Mesodermal cell (in vitro differentiated cells): ENCODE results near the gene LINC01488.
A peak's percentile ranks its signal among the peaks of the same experiment; 100 is the strongest.

Experiments
- H3K27ac ChIP-seq: 2 replicates; pipeline ENCODE4 v1.7.0; 2013; ENCODE audit warnings: mild to moderate bottlenecking, low read depth, low read length, moderate library complexity; ENCODE audit not compliant: severe bottlenecking
- H3K36me3 ChIP-seq: 2 replicates; pipeline ENCODE4 v1.7.1; 2013; ENCODE audit warnings: mild to moderate bottlenecking, low read length, moderate library complexity; ENCODE audit not compliant: control insufficient read depth, insufficient read depth
- H3K4me1 ChIP-seq: one replicate; pipeline ENCODE4 v1.7.1; 2013; ENCODE audit warnings: mild to moderate bottlenecking, low read length; ENCODE audit not compliant: insufficient read depth, control insufficient read depth, poor library complexity, severe bottlenecking
- H3K4me3 ChIP-seq: 2 replicates; pipeline ENCODE4 v1.7.0; 2013; ENCODE audit warnings: low read length, control low read depth, mild to moderate bottlenecking; ENCODE audit not compliant: insufficient read depth, poor library complexity, severe bottlenecking; ENCODE audit errors: extremely low read depth
- H3K9me3 ChIP-seq: 2 replicates; pipeline ENCODE4 v1.7.1; 2013; ENCODE audit warnings: mild to moderate bottlenecking, low read length, moderate library complexity; ENCODE audit not compliant: control insufficient read depth
- WGBS, 2 experiments: methylation state at CpG; one replicate each; pipeline ENCODE4 v1.1.5; 2013; ENCODE audit warnings: missing lambda C conversion rate in 2 of 2; ENCODE audit not compliant: insufficient coverage in 2 of 2; 5-methylcytosine and 5-hydroxymethylcytosine counted together

Gene LINC01488

GRCh38 chr11:69456712-69457111 lies 24.8 kb upstream of the LINC01488 start:
- Histone ChIP-seq H3K4me3 (no peak overlapping the region), H3K4me1 (peaks cover 12% of the 10 kb centered on the region)
- 87 to 97% methylated on average over 4 of the region's 4 CpGs for WGBS, 2 experiments

GRCh38 chr11:69459848-69460539 lies 21.5 kb upstream of the LINC01488 start:
- no peak overlapping the region for H3K27ac ChIP-seq
- no peak overlapping the region for H3K4me3 ChIP-seq
- peaks cover 23% of the 10 kb centered on the region for H3K4me1 ChIP-seq
- 83% methylated on average over 1 of the region's 1 CpG; no CpG with 5 or more reads in 1 of the 2 experiments for WGBS, 2 experiments
- H3K9me3 ChIP-seq: peaks cover 19% of the 10 kb centered on the region
- no peaks in the 10 kb centered on the region for H3K36me3 ChIP-seq

More at GRCh38 chr11:69456712-69457111, 24.8 kb upstream of the LINC01488 start:
- peaks cover 30% of the 10 kb centered on the region for H3K9me3 ChIP-seq
- no peak overlapping the region for H3K27ac ChIP-seq
- no peaks in the 10 kb centered on the region for H3K36me3 ChIP-seq

GRCh38 chr11:69460540-69461257 lies 20.8 kb upstream of the LINC01488 start:
- peaks cover 19% of the 10 kb centered on the region for H3K9me3 ChIP-seq
- H3K36me3 ChIP-seq: no peaks in the 10 kb centered on the region
- H3K4me3 ChIP-seq: no peak overlapping the region
- peaks cover 22% of the 10 kb centered on the region for H3K4me1 ChIP-seq
- WGBS, 2 experiments: 75 to 100% methylated on average over 1 of the region's 1 CpG
- H3K27ac ChIP-seq: no peak overlapping the region

GRCh38 chr11:69461272-69461962 lies 20.0 kb upstream of the LINC01488 start:
- Histone ChIP-seq H3K27ac (no peak overlapping the region), H3K9me3 (peaks cover 19% of the 10 kb centered on the region), H3K36me3 (no peaks in the 10 kb centered on the region), H3K4me3 (no peak overlapping the region), H3K4me1 (peaks cover 24% of the 10 kb centered on the region)
- WGBS, 2 experiments: 93 to 95% methylated on average over 4 to 5 of the region's 7 CpGs

GRCh38 chr11:69462106-69462951 lies 19.1 kb upstream of the LINC01488 start:
- peaks cover 24% of the 10 kb centered on the region for H3K4me1 ChIP-seq
- WGBS, 2 experiments: 89 to 96% methylated on average over 15 to 17 of the region's 19 CpGs
- H3K4me3 ChIP-seq: no peak overlapping the region
- peaks cover 11% of the 10 kb centered on the region for H3K9me3 ChIP-seq
- no peaks in the 10 kb centered on the region for H3K36me3 ChIP-seq
- no peak overlapping the region for H3K27ac ChIP-seq

GRCh38 chr11:69463181-69463994 lies 18.1 kb upstream of the LINC01488 start:
- Histone ChIP-seq H3K27ac (peak overlapping the region; percentile 16), H3K4me1 (peaks cover 24% of the 10 kb centered on the region), H3K4me3 (no peak overlapping the region), H3K36me3 (no peaks in the 10 kb centered on the region), H3K9me3 (peaks cover 7% of the 10 kb centered on the region)
- 81 to 84% methylated on average over 9 to 14 of the region's 14 CpGs for WGBS, 2 experiments

- H3K36me3 ChIP-seq: no peaks in the 10 kb centered on the region
- H3K4me1 ChIP-seq: peaks cover 24% of the 10 kb centered on the region
- H3K4me3 ChIP-seq: no peak overlapping the region
- WGBS, 2 experiments: 86 to 88% methylated on average over 10 to 11 of the region's 16 CpGs
- H3K9me3 ChIP-seq: peaks cover 7% of the 10 kb centered on the region
- H3K27ac ChIP-seq: no peak overlapping the region
Measured at GRCh38 chr11:69463995-69464960, 17.2 kb upstream of the LINC01488 start.

- H3K9me3 ChIP-seq: peaks cover 7% of the 10 kb centered on the region
- no peaks in the 10 kb centered on the region for H3K36me3 ChIP-seq
- WGBS, 2 experiments: 94 to 99% methylated on average over 15 to 17 of the region's 17 CpGs
- H3K27ac ChIP-seq: no peak overlapping the region
- peaks cover 16% of the 10 kb centered on the region for H3K4me1 ChIP-seq
- no peak overlapping the region for H3K4me3 ChIP-seq
Measured at GRCh38 chr11:69465236-69466000, 16.0 kb upstream of the LINC01488 start.
